B cell (primary cell): ENCODE data around the gene TRAM2. TPM values are rescaled to one million over a fixed set of nuclear protein-coding genes. Genes with fewer than 3 reads are reported as not detected.

ENCODE experiments used
- ATAC-seq: fragments of 200-7000 bp; cut with Tn5 transposase; one replicate; pipeline ENCODE4 v1.10.0; 2021; ENCODE audit warnings: low read depth, mild to moderate bottlenecking, moderate number of reproducible peaks, moderate library complexity
- CTCF ChIA-PET: fragments of 350-600 bp; sonication (Branson Sonifier 250); formaldehyde crosslinking; loops from one replicate; lab custom pipeline; 2021; ENCODE audit warnings: antibody characterized with exemption, inconsistent platforms; lab: Charles Lee
- POLR2A ChIA-PET: fragments of 350-600 bp; sonication (Branson Sonifier 250); formaldehyde crosslinking; loops from one replicate; lab custom pipeline; 2021; ENCODE audit warnings: antibody characterized with exemption; lab: Charles Lee
- DNase-seq: peaks from one replicate; pipeline ENCODE4 v3.0.0; 2013
- H2AFZ ChIP-seq: 2 replicates; pipeline ENCODE4 v1.6.1; 2012; ENCODE audit warnings: mild to moderate bottlenecking, low read depth, low read length; ENCODE audit not compliant: insufficient read depth, poor library complexity, severe bottlenecking
- H3K27ac ChIP-seq, 2 donors: 1 replicate in 1 of 2; 2 replicates in 1 of 2; pipeline ENCODE4 v1.5.1; 2012 to 2013; ENCODE audit warnings: low read length in 2 of 2, mild to moderate bottlenecking in 2 of 2, moderate library complexity in 1 of 2
- H3K27me3 ChIP-seq, 4 experiments: fragments of 200-600 bp in 1 of 4; sonication (generic) in 1 of 4; replicated peaks in 1 of 4; 1 replicate in 2 of 4; 2 replicates in 2 of 4; pipeline versions ENCODE4 v1.6.1 to v1.7.0; 2013 to 2016; ENCODE audit warnings: low read length in 3 of 4, mild to moderate bottlenecking in 2 of 4, mixed read lengths in 1 of 4, moderate library complexity in 1 of 4; ENCODE audit not compliant: insufficient read depth in 4 of 4, control insufficient read depth in 3 of 4; ENCODE audit errors: control extremely low read depth in 1 of 4
- H3K36me3 ChIP-seq, 2 experiments: replicated peaks in 1 of 2; 1 replicate in 1 of 2; 2 replicates in 1 of 2; pipeline versions ENCODE4 v1.6.1 to v1.7.1; 2013; ENCODE audit warnings: low read length in 1 of 2; ENCODE audit not compliant: insufficient read depth in 2 of 2, control insufficient read depth in 1 of 2; ENCODE audit errors: control extremely low read depth in 1 of 2, extremely low read depth in 1 of 2
- H3K4me1 ChIP-seq, 2 donors: fragments of 200-600 bp in 1 of 2; sonication (generic) in 1 of 2; 1 replicate in 1 of 2; 2 replicates in 1 of 2; pipeline versions ENCODE4 v1.5.1 to v1.6.1; 2013 to 2017; ENCODE audit warnings: low read length in 2 of 2; ENCODE audit not compliant: control insufficient read depth in 2 of 2, insufficient read depth in 2 of 2
- H3K4me2 ChIP-seq: replicated peaks from 2 replicates; pipeline ENCODE3; 2012; ENCODE audit warnings: mild to moderate bottlenecking, low read depth, low read length; ENCODE audit not compliant: poor library complexity, severe bottlenecking
- H3K4me3 ChIP-seq, 5 experiments: fragments of 200-600 bp in 1 of 5; sonication (generic) in 1 of 5; 1 replicate in 3 of 5; 2 replicates in 2 of 5; pipeline versions ENCODE4 v1.5.1 to v1.7.0; 2011 to 2016; ENCODE audit warnings: low read length in 4 of 5, mild to moderate bottlenecking in 4 of 5, low read depth in 2 of 5, control low read depth in 1 of 5, moderate library complexity in 1 of 5; ENCODE audit not compliant: insufficient read depth in 1 of 5; ENCODE audit errors: control extremely low read depth in 1 of 5, extremely low read depth in 1 of 5
- H3K79me2 ChIP-seq: fragments of 200-600 bp; sonication (generic); one replicate; pipeline ENCODE4 v1.6.0; 2016; ENCODE audit warnings: low read length; ENCODE audit not compliant: control insufficient read depth, insufficient read depth
- H3K9ac ChIP-seq: fragments of 200-600 bp; sonication (generic); 2 replicates; pipeline ENCODE4 v1.6.1; 2017; ENCODE audit warnings: mild to moderate bottlenecking, low read length, moderate library complexity
- H3K9me3 ChIP-seq, 3 donors: one replicate each; pipeline versions ENCODE4 v1.6.1 to v1.7.1; 2013; ENCODE audit warnings: low read length in 2 of 3; ENCODE audit not compliant: control insufficient read depth in 2 of 3, insufficient read depth in 1 of 3; ENCODE audit errors: control extremely low read depth in 1 of 3
- H4K20me1 ChIP-seq: 2 replicates; pipeline ENCODE4 v1.6.0; 2012; ENCODE audit warnings: mild to moderate bottlenecking, low read length; ENCODE audit not compliant: insufficient read depth, control insufficient read depth, poor library complexity, severe bottlenecking
- H3K27ac Mint-ChIP-seq: one replicate; pipeline ENCODE4 v1.8.0; 2021; ENCODE audit warnings: mixed read lengths
- H3K27me3 Mint-ChIP-seq: one replicate; pipeline ENCODE4 v1.8.0; 2021; ENCODE audit warnings: mixed read lengths
- H3K4me1 Mint-ChIP-seq: one replicate; pipeline ENCODE4 v1.8.0; 2021; ENCODE audit warnings: mixed read lengths
- H3K4me3 Mint-ChIP-seq: one replicate; pipeline ENCODE4 v1.8.0; 2021; ENCODE audit warnings: mixed read lengths
- H3K9me3 Mint-ChIP-seq: one replicate; pipeline ENCODE4 v1.8.0; 2022; ENCODE audit warnings: mixed read lengths; ENCODE audit not compliant: insufficient read depth
- CTCF ChIP-seq: fragments of 200-600 bp; IDR thresholded peaks from one replicate; pipeline ENCODE4 v1.8.0; 2022; ENCODE audit warnings: antibody characterized with exemption, mild to moderate bottlenecking
- EZH2 ChIP-seq: IDR thresholded peaks from 2 replicates; pipeline ENCODE4 v1.6.1; 2012; ENCODE audit warnings: borderline replicate concordance, low read depth, mild to moderate bottlenecking, moderate library complexity, low read length; ENCODE audit not compliant: insufficient read depth, poor library complexity, severe bottlenecking
- WGBS: methylation state at CpG from one replicate; pipeline ENCODE4 v1.1.5; 2013; ENCODE audit warnings: missing lambda C conversion rate; ENCODE audit not compliant: insufficient coverage; 5-methylcytosine and 5-hydroxymethylcytosine counted together
- intact Hi-C: fragments of 100-400 bp; cut with micrococcal nuclease; formaldehyde crosslinking; loops from one replicate; pipeline ENCODE4 v1.10.0; 2022
- polyA plus RNA-seq: library from polyadenylated mRNA; depleted of rRNA; stranded (reverse); fragments of >200 nt; gene quantifications from 2 replicates; pipeline ENCODE4 v1.2.3, GENCODE V29; 2012
- total RNA-seq, 2 donors: library from RNA; stranded (reverse); fragments of 120-200 nt in 1 of 2; gene quantifications; 1 replicate in 1 of 2; 2 replicates in 1 of 2; pipeline versions ENCODE4 v1.2.3 to v1.2.4, GENCODE V29; 2013 to 2022

Gene TRAM2
- total and polyA plus RNA-seq, 2 donors (not counting 1 experiment from before 2014, with no cell fraction given): 9.0 to 13.3 TPM

GRCh38 chr6:52598123-52598823, 21.4 kb upstream of the TRAM2 start:
- peak; percentile 43 for ATAC-seq
- Mint-ChIP-seq H3K4me1 (peaks cover 19% of the 10 kb centered on the region), H3K4me3 (no peak overlapping the region), H3K9me3 (no peaks in the 10 kb centered on the region), H3K27ac (no peak overlapping the region), H3K27me3 (peaks cover 5% of the 10 kb centered on the region)
- H4K20me1 ChIP-seq: no peaks in the 10 kb centered on the region
- no peak overlapping the region for H3K27ac ChIP-seq
- peak overlapping the region; percentile 9 for H2AFZ ChIP-seq
- POLR2A ChIA-PET: no interaction called here
- no peak overlapping the region for H3K9ac ChIP-seq
- peaks cover 6 to 26% of the 10 kb centered on the region in 2 donors for H3K4me1 ChIP-seq
- no peaks in the 10 kb centered on the region for H3K36me3 ChIP-seq
- WGBS: 65% methylated on average over 7 of the region's 12 CpGs
- no peak overlapping the region for H3K4me2 ChIP-seq
- H3K4me3 ChIP-seq: no peak overlapping the region
- CTCF ChIA-PET: interaction anchor here (0.8 to 5.9 kb wide), 9 partner anchors 9 to 197 kb away, joined by 3 to 52 read pairs (median 4); no protein-coding TSS in a partner anchor
- DNase-seq: peak; percentile 52
- no peaks in the 10 kb centered on the region for H3K27me3 ChIP-seq
- intact Hi-C loops: loop anchor here (1.0 kb wide), 1 partner anchor 182 kb away; no protein-coding TSS in a partner anchor
- TF ChIP-seq CTCF (peak; percentile 36), EZH2 (no peak)
- no peaks in the 10 kb centered on the region for H3K79me2 ChIP-seq
- no peaks in the 10 kb centered on the region for H3K9me3 ChIP-seq

- no peak overlapping the region for H3K27ac ChIP-seq
- H3K4me2 ChIP-seq: no peak overlapping the region
Measured at GRCh38 chr6:52597738-52598122, 20.9 kb upstream of the TRAM2 start.

More at GRCh38 chr6:52597738-52598122, 20.9 kb upstream of the TRAM2 start:
- Histone ChIP-seq H3K36me3 (no peaks in the 10 kb centered on the region), H3K9ac (no peak overlapping the region), H2AFZ (peak overlapping the region; percentile 9), H3K4me1 (peaks cover 6 to 26% of the 10 kb centered on the region in 2 donors), H3K79me2 (no peaks in the 10 kb centered on the region), H3K9me3 (no peaks in the 10 kb centered on the region), H3K27me3 (no peaks in the 10 kb centered on the region), H3K4me3 (no peak overlapping the region), H4K20me1 (no peaks in the 10 kb centered on the region)
- ATAC-seq: no peak
- intact Hi-C loops: loop anchor here (1.0 kb wide), 1 partner anchor 181 kb away; no protein-coding TSS in a partner anchor
- Mint-ChIP-seq H3K4me3 (no peak overlapping the region), H3K4me1 (peaks cover 19% of the 10 kb centered on the region), H3K9me3 (no peaks in the 10 kb centered on the region), H3K27ac (no peak overlapping the region), H3K27me3 (peaks cover 5% of the 10 kb centered on the region)
- ChIA-PET POLR2A (no interaction called here), CTCF (interaction anchor here (1.1 to 5.9 kb wide), 9 partner anchors 9 to 192 kb away, joined by 3 to 52 read pairs (median 5); no protein-coding TSS in a partner anchor)
- no peak for TF ChIP-seq EZH2
- no peak for TF ChIP-seq CTCF
- no peak for DNase-seq
